Measurements from ENCODE around the gene GALT. TPM values are rescaled to one million over a fixed set of nuclear protein-coding genes. Genes with fewer than 3 reads are reported as not detected.

GALT gene
- total RNA-seq, 1 donor from 2014 or later = 52.5 TPM

DNA sequence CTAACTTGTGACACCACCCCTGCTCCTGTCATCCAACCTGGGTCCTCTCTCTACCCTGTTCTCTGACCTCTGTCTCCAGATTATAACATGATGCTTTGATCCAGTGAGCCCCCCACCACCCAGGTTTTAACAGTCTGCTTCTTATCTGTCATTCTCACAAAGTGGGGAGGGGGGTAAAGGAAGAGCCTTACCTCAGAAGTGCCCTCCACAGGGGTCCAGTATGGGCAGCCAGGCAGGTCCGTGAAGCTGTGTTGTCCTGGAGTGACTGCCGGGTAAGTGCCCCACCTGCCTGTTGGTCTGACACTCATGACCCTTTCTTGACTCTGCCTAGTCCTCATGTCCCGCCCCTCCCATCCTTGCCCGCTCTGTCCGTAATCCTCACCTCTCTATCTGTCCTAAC lies 8.9 kb downstream of the GALT start:
- peak overlapping the region in 1 of 2 donors; percentile 13 for H3K4me3 ChIP-seq
- intact Hi-C loops (cut with DNase I) = no loop called here
- peak overlapping the region; percentile 87 for H3K27ac ChIP-seq

DNA sequence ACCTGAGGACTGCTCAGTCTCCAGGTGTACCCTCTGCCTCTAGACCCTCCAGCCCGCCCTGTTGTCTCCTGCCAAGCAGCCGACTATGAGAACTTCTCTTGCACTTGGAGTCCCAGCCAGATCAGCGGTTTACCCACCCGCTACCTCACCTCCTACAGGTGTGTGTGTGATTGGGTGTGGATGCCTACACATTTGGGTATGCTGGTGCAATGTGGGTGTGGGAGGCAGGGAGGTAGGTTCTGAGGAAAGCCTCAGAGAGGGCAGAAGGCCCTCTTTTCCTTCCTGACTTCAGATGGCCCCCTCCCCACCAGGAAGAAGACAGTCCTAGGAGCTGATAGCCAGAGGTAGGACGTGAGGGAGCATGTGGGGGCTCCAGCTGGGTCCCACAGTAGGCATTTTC lies 10.5 kb downstream of the GALT start:
- Histone ChIP-seq H3K27ac (no peak overlapping the region), H3K4me1 (peaks cover 46% of the 10 kb centered on the region)
- intact Hi-C loops (cut with DNase I) = no loop called here

More for the DNA sequence above, 8.9 kb downstream of the GALT start:
- TF ChIP-seq POLR2A (IDR thresholded peaks at IDR 0.05) (no peak), POLR2AphosphoS5 (IDR thresholded peaks at IDR 0.05; ENCODE audit: insufficient read depth in 1 of 2, low read depth in 1 of 2) (no peak)
- TF ChIP-seq, protein P1, sequence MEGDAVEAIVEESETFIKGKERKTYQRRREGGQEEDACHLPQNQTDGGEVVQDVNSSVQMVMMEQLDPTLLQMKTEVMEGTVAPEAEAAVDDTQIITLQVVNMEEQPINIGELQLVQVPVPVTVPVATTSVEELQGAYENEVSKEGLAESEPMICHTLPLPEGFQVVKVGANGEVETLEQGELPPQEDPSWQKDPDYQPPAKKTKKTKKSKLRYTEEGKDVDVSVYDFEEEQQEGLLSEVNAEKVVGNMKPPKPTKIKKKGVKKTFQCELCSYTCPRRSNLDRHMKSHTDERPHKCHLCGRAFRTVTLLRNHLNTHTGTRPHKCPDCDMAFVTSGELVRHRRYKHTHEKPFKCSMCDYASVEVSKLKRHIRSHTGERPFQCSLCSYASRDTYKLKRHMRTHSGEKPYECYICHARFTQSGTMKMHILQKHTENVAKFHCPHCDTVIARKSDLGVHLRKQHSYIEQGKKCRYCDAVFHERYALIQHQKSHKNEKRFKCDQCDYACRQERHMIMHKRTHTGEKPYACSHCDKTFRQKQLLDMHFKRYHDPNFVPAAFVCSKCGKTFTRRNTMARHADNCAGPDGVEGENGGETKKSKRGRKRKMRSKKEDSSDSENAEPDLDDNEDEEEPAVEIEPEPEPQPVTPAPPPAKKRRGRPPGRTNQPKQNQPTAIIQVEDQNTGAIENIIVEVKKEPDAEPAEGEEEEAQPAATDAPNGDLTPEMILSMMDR (IDR thresholded peaks at IDR 0.05) = no peak
- H3K27me3 ChIP-seq = no peaks in the 10 kb centered on the region
- no peaks in the 10 kb centered on the region for H3K9me3 ChIP-seq
- H3K36me3 ChIP-seq = no peaks in the 10 kb centered on the region
- no peak for DNase-seq (ENCODE audit: extremely low spot score in 2 of 2)
- peaks cover 59% of the 10 kb centered on the region for H3K4me1 ChIP-seq

DNA sequence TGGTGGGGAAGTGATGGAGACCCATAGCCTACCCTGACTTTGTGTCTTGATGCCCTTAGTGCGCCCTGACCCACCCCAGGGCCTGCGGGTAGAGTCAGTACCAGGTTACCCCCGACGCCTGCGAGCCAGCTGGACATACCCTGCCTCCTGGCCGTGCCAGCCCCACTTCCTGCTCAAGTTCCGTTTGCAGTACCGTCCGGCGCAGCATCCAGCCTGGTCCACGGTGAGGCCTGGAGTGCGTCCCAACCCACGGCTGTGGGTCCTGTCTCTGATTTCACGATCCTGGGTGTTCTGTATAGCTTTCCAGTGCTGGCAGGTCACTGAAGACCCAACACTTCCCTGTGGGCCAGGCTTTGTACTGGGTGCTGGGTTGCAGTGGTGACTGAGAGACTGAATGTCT lies 12.0 kb downstream of the GALT start:
- H3K4me1 ChIP-seq = peaks cover 31% of the 10 kb centered on the region
- H3K4me3 ChIP-seq = no peak overlapping the region
- H3K36me3 ChIP-seq = no peaks in the 10 kb centered on the region
- H3K27me3 ChIP-seq = no peaks in the 10 kb centered on the region
- intact Hi-C loops (cut with DNase I) = no loop called here
- TF ChIP-seq POLR2A (IDR thresholded peaks at IDR 0.05) (no peak), POLR2AphosphoS5 (IDR thresholded peaks at IDR 0.05; ENCODE audit: insufficient read depth in 1 of 2, low read depth in 1 of 2) (no peak)
- TF ChIP-seq, protein P1 (IDR thresholded peaks at IDR 0.05) = no peak
- H3K27ac ChIP-seq = no peak overlapping the region
- H3K9me3 ChIP-seq = no peaks in the 10 kb centered on the region
- DNase-seq (ENCODE audit: extremely low spot score in 2 of 2) = no peak

More for the DNA sequence above, 10.5 kb downstream of the GALT start:
- H3K27me3 ChIP-seq = no peaks in the 10 kb centered on the region
- H3K36me3 ChIP-seq = no peaks in the 10 kb centered on the region
- no peak for DNase-seq (ENCODE audit: extremely low spot score in 2 of 2)
- TF ChIP-seq, protein P1 (IDR thresholded peaks at IDR 0.05) = no peak
- TF ChIP-seq POLR2AphosphoS5 (IDR thresholded peaks at IDR 0.05; ENCODE audit: insufficient read depth in 1 of 2, low read depth in 1 of 2) (no peak), POLR2A (IDR thresholded peaks at IDR 0.05) (no peak)
- no peaks in the 10 kb centered on the region for H3K9me3 ChIP-seq
- H3K4me3 ChIP-seq = no peak overlapping the region

DNA sequence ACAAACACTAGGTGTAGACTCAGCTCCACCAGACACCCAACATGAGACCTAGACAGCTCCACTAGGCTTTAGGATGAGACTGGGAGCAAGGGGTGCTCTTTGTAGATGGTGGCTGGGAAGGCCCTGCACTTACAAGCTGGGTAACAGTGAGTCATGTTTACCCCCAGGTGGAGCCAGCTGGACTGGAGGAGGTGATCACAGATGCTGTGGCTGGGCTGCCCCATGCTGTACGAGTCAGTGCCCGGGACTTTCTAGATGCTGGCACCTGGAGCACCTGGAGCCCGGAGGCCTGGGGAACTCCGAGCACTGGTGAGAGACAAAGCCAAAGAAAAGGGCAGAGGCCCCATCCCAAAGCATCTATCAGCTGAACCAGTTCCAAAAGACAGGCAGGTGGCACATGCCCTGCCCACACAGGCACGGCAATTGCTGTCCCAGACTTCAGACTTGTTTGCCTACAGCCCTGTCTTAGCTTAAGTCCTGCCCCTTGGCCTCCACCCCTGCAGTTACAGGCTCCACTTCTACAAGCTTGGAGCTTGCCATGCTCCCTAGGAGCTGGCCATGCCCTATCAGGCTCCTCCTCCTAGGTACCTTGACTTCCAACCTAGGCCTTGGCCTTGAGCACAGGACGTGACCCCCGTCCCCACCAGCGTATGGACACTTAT lies 13.2 kb downstream of the GALT start:
- peaks cover 27% of the 10 kb centered on the region for H3K4me1 ChIP-seq
- no peaks in the 10 kb centered on the region for H3K27me3 ChIP-seq
- TF ChIP-seq POLR2A (IDR thresholded peaks at IDR 0.05) = no peak
- H3K4me3 ChIP-seq = no peak overlapping the region
- no peaks in the 10 kb centered on the region for H3K36me3 ChIP-seq
- no peak overlapping the region for H3K27ac ChIP-seq
- DNase-seq (ENCODE audit: extremely low spot score in 2 of 2) = no peak
- H3K9me3 ChIP-seq = no peaks in the 10 kb centered on the region
- intact Hi-C loops (cut with DNase I) = no loop called here

DNA sequence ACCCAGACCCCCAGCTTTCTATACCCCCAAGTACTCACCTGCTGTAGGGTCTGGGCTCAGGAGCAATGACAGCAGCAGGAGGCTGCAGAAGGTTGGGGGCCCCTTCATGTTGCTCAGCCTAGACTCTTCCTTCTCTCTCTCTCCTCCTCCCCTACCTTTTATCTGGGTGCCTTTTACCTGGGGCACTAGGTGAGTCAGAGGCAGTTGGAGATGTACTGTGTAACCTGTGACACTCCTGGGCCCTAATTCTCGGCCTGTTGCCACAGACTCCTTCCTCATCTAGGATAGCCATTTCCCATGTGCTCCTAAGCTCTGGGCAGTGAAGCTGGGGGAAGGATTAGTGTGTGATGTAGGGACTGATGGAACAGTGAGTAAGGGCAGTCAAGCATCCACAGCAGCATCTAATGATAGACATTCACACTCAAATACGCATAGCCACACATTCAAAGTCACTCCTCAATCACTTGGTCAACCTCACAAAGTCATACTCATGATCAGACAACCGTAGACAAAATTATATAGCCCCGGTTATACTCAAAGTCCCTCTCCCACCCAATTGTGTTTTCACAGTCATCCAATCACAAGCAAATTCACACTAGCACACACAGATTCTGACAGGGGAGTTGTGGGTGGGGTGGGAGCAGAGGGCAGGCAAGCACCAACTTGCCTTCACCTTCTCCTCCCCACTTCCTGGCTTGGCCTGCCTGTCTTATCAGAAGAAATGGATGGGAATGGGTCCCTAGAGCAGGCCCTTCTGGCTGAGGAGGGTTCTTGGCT lies 16.2 kb downstream of the GALT start, which contains the start of gene CCL27:
TSS of gene CCL27 (minus strand) at position 132 of the 777 bp plus-strand sequence. CDS start at position 108, 24 bp downstream.
- H3K27ac ChIP-seq = no peak within 1 kb of the TSS
- intact Hi-C loops (cut with DNase I) = no loop called here
- no peak for DNase-seq (ENCODE audit: extremely low spot score in 2 of 2)
- H3K4me1 ChIP-seq = peaks cover 27% of the 10 kb centered on the region
- no peaks in the 10 kb centered on the region for H3K27me3 ChIP-seq
- TF ChIP-seq POLR2A (IDR thresholded peaks at IDR 0.05) (no peak), POLR2AphosphoS5 (IDR thresholded peaks at IDR 0.05; ENCODE audit: insufficient read depth in 1 of 2, low read depth in 1 of 2) (no peak)
- H3K9me3 ChIP-seq = no peaks in the 10 kb centered on the region
- no peaks in the 10 kb centered on the region for H3K36me3 ChIP-seq
- no peak within 1 kb of the TSS for H3K4me3 ChIP-seq

DNA sequence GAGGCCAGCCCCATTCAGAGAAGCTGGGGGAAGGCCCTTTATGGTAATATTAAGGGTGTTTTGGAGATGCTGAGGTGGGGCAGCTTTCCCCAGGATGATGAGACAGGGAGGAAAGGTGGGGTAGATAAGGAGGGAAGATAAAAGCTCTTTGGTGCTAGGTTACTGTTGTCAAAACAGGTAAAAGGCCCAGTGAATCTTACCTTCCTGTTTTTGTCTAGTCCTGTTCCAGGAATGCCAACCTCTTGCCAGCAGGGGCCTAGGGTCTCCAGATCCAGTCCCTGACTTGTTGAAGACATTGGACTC lies 16.8 kb downstream of the GALT start:
- no peak overlapping the region for H3K27ac ChIP-seq
- H3K4me3 ChIP-seq = no peak overlapping the region
- DNase-seq (ENCODE audit: extremely low spot score in 2 of 2) = no peak
- H3K4me1 ChIP-seq = peaks cover 27% of the 10 kb centered on the region
- H3K27me3 ChIP-seq = no peaks in the 10 kb centered on the region
- TF ChIP-seq POLR2AphosphoS5 (IDR thresholded peaks at IDR 0.05; ENCODE audit: insufficient read depth in 1 of 2, low read depth in 1 of 2) = no peak
- TF ChIP-seq, protein P1 (IDR thresholded peaks at IDR 0.05) = no peak
- TF ChIP-seq POLR2A (IDR thresholded peaks at IDR 0.05) = no peak
- no peaks in the 10 kb centered on the region for H3K36me3 ChIP-seq
- H3K9me3 ChIP-seq = no peaks in the 10 kb centered on the region
- intact Hi-C loops (cut with DNase I) = no loop called here

All from vagina (tissue), 2 donors.